GM23338 (cell line): ENCODE measurements around the gene TNS1. TPM values are rescaled to one million over a fixed set of nuclear protein-coding genes. Genes with fewer than 3 reads are reported as not detected.

Experiments used
- ATAC-seq: fragments of 200-7000 bp; cut with Tn5 transposase; 3 replicates; pipeline ENCODE4 v1.9.1; 2020
- DNase-seq: peaks from one replicate; pipeline ENCODE4 v3.0.0-alpha.2; 2015; ENCODE audit warnings: low spot score
- H2AFZ ChIP-seq: fragments of 200-600 bp; sonication (generic); 2 replicates; pipeline ENCODE4 v1.8.0; 2016; ENCODE audit warnings: antibody characterized with exemption, mild to moderate bottlenecking, moderate library complexity
- H3F3A ChIP-seq: fragments of 200-600 bp; sonication (generic); replicated peaks from 2 replicates; pipeline ENCODE4 v1.8.0; 2017; ENCODE audit warnings: antibody characterized with exemption, mixed run types, low read depth
- H3K27ac ChIP-seq: fragments of 200-600 bp; sonication (generic); 2 replicates; pipeline ENCODE4 v1.6.1; 2016; ENCODE audit warnings: low read depth
- H3K27me3 ChIP-seq: fragments of 200-600 bp; sonication (generic); 2 replicates; pipeline ENCODE4 v1.8.0; 2016; ENCODE audit warnings: mild to moderate bottlenecking, mixed run types, moderate library complexity; ENCODE audit not compliant: insufficient read depth
- H3K36me3 ChIP-seq: fragments of 200-600 bp; sonication (generic); 2 replicates; pipeline ENCODE4 v1.8.0; 2016; ENCODE audit warnings: mild to moderate bottlenecking; ENCODE audit not compliant: insufficient read depth
- H3K4me1 ChIP-seq: fragments of 200-600 bp; sonication (generic); 2 replicates; pipeline ENCODE4 v1.8.0; 2016; ENCODE audit warnings: mild to moderate bottlenecking, moderate library complexity; ENCODE audit not compliant: insufficient read depth
- H3K4me2 ChIP-seq: fragments of 200-600 bp; sonication (generic); 2 replicates; pipeline ENCODE4 v1.7.1; 2017; ENCODE audit warnings: mixed run types
- H3K4me3 ChIP-seq: fragments of 200-600 bp; sonication (generic); 2 replicates; pipeline ENCODE4 v1.6.1; 2016; ENCODE audit warnings: mixed run types
- H3K79me2 ChIP-seq: fragments of 200-600 bp; sonication (generic); replicated peaks from 2 replicates; pipeline ENCODE4 v1.8.0; 2017; ENCODE audit warnings: mild to moderate bottlenecking; ENCODE audit not compliant: insufficient read depth
- H3K9me2 ChIP-seq: fragments of 200-600 bp; sonication (generic); 2 replicates; pipeline ENCODE4 v1.8.0; 2017; ENCODE audit not compliant: insufficient read depth
- H4K20me1 ChIP-seq: fragments of 200-600 bp; sonication (generic); replicated peaks from 2 replicates; pipeline ENCODE4 v1.8.0; 2017; ENCODE audit warnings: mild to moderate bottlenecking; ENCODE audit not compliant: insufficient read depth
- H3K27ac Mint-ChIP-seq: 2 replicates; pipeline ENCODE4 v1.8.0; 2020; ENCODE audit warnings: inconsistent platforms, mild to moderate bottlenecking, moderate library complexity, mixed read lengths
- H3K27me3 Mint-ChIP-seq: 3 replicates; pipeline ENCODE4 v1.8.0; 2022; ENCODE audit warnings: low read depth, mild to moderate bottlenecking, moderate library complexity, mixed read lengths, inconsistent platforms; ENCODE audit not compliant: insufficient read depth, poor library complexity
- H3K36me3 Mint-ChIP-seq: 3 replicates; pipeline ENCODE4 v1.8.0; 2021; ENCODE audit warnings: low read depth, mild to moderate bottlenecking, inconsistent platforms, moderate library complexity, mixed read lengths
- H3K4me1 Mint-ChIP-seq: 3 replicates; pipeline ENCODE4 v1.8.0; 2020; ENCODE audit warnings: mild to moderate bottlenecking, inconsistent platforms, mixed read lengths
- H3K4me3 Mint-ChIP-seq: 3 replicates; pipeline ENCODE4 v1.8.0; 2021; ENCODE audit warnings: moderate library complexity, mild to moderate bottlenecking, inconsistent platforms, mixed read lengths
- H3K9me3 Mint-ChIP-seq: 3 replicates; pipeline ENCODE4 v1.8.0; 2020; ENCODE audit warnings: moderate library complexity, mild to moderate bottlenecking, inconsistent platforms, mixed read lengths
- CTCF ChIP-seq, 2 experiments: fragments of 200-600 bp in 1 of 2; sonication (generic) in 1 of 2; conservative IDR thresholded peaks; 2 replicates each; pipeline versions ENCODE4 v1.5.1 to v1.6.1; 2016 to 2017; ENCODE audit warnings: antibody characterized with exemption in 2 of 2, low read depth in 2 of 2, mild to moderate bottlenecking in 2 of 2, moderate library complexity in 1 of 2
- EZH2 ChIP-seq: fragments of 200-600 bp; sonication (generic); IDR thresholded peaks from one replicate; pipeline ENCODE4 v1.8.0; 2017; ENCODE audit warnings: antibody characterized with exemption, mild to moderate bottlenecking, low read depth; ENCODE audit not compliant: unreplicated experiment
- EZH2phosphoT487 ChIP-seq: fragments of 200-600 bp; sonication (generic); IDR thresholded peaks from one replicate; pipeline ENCODE4 v1.8.1; 2018; ENCODE audit warnings: antibody characterized with exemption; ENCODE audit not compliant: unreplicated experiment
- JUNB ChIP-seq: IDR thresholded peaks from one replicate; pipeline ENCODE4 v1.6.1; 2016; ENCODE audit warnings: antibody characterized with exemption; ENCODE audit not compliant: unreplicated experiment
- NANOG ChIP-seq: IDR thresholded peaks from 2 replicates; pipeline ENCODE4 v1.6.1; 2016; ENCODE audit warnings: antibody characterized with exemption, borderline replicate concordance
- STAT1 ChIP-seq: IDR thresholded peaks from one replicate; pipeline ENCODE4 v1.6.1; 2016; ENCODE audit warnings: antibody characterized with exemption; ENCODE audit not compliant: unreplicated experiment
- ZNF114 ChIP-seq: fragments of 250-450 bp; sonication (Bioruptor Pico); IDR thresholded peaks from 2 replicates; pipeline ENCODE4 v1.5.0; 2020; ENCODE audit warnings: mild to moderate bottlenecking, moderate library complexity
- ZNF331 ChIP-seq: fragments of 250-450 bp; sonication (Bioruptor Pico); IDR thresholded peaks from 2 replicates; pipeline ENCODE4 v1.5.0; 2020; ENCODE audit warnings: low read depth, mild to moderate bottlenecking, moderate library complexity
- polyA plus RNA-seq: library from polyadenylated mRNA; unstranded; fragments of >200 nt; fragmentation: Nextera tagmentation; extraction: Ambion mirVana; gene quantifications from 2 replicates; pipeline ENCODE4 v1.2.1, GENCODE V29; 2016
- total RNA-seq: library from RNA; depleted of rRNA; stranded (reverse); fragments of >200 nt; shearing (Covaris generic); gene quantifications from 2 replicates; pipeline ENCODE4 v1.2.3, GENCODE V29; 2014
- TF ChIP-seq, protein P1 (sequence below): fragments of 250-450 bp; sonication (Bioruptor Pico); IDR thresholded peaks from 2 replicates; pipeline ENCODE4 v1.5.0; 2020; ENCODE audit warnings: mild to moderate bottlenecking, moderate library complexity
- TF ChIP-seq, protein P2 (sequence below): IDR thresholded peaks from one replicate; pipeline ENCODE4 v1.6.1; 2018; ENCODE audit warnings: antibody characterized with exemption; ENCODE audit not compliant: unreplicated experiment

TNS1 gene
- total and polyA plus RNA-seq, 2 experiments from 2014 or later = 2.0 to 7.4 TPM

GRCh38 chr2:217847552-217848350, 155.0 kb downstream of the TNS1 start (continued):
- TF ChIP-seq, protein P1, sequence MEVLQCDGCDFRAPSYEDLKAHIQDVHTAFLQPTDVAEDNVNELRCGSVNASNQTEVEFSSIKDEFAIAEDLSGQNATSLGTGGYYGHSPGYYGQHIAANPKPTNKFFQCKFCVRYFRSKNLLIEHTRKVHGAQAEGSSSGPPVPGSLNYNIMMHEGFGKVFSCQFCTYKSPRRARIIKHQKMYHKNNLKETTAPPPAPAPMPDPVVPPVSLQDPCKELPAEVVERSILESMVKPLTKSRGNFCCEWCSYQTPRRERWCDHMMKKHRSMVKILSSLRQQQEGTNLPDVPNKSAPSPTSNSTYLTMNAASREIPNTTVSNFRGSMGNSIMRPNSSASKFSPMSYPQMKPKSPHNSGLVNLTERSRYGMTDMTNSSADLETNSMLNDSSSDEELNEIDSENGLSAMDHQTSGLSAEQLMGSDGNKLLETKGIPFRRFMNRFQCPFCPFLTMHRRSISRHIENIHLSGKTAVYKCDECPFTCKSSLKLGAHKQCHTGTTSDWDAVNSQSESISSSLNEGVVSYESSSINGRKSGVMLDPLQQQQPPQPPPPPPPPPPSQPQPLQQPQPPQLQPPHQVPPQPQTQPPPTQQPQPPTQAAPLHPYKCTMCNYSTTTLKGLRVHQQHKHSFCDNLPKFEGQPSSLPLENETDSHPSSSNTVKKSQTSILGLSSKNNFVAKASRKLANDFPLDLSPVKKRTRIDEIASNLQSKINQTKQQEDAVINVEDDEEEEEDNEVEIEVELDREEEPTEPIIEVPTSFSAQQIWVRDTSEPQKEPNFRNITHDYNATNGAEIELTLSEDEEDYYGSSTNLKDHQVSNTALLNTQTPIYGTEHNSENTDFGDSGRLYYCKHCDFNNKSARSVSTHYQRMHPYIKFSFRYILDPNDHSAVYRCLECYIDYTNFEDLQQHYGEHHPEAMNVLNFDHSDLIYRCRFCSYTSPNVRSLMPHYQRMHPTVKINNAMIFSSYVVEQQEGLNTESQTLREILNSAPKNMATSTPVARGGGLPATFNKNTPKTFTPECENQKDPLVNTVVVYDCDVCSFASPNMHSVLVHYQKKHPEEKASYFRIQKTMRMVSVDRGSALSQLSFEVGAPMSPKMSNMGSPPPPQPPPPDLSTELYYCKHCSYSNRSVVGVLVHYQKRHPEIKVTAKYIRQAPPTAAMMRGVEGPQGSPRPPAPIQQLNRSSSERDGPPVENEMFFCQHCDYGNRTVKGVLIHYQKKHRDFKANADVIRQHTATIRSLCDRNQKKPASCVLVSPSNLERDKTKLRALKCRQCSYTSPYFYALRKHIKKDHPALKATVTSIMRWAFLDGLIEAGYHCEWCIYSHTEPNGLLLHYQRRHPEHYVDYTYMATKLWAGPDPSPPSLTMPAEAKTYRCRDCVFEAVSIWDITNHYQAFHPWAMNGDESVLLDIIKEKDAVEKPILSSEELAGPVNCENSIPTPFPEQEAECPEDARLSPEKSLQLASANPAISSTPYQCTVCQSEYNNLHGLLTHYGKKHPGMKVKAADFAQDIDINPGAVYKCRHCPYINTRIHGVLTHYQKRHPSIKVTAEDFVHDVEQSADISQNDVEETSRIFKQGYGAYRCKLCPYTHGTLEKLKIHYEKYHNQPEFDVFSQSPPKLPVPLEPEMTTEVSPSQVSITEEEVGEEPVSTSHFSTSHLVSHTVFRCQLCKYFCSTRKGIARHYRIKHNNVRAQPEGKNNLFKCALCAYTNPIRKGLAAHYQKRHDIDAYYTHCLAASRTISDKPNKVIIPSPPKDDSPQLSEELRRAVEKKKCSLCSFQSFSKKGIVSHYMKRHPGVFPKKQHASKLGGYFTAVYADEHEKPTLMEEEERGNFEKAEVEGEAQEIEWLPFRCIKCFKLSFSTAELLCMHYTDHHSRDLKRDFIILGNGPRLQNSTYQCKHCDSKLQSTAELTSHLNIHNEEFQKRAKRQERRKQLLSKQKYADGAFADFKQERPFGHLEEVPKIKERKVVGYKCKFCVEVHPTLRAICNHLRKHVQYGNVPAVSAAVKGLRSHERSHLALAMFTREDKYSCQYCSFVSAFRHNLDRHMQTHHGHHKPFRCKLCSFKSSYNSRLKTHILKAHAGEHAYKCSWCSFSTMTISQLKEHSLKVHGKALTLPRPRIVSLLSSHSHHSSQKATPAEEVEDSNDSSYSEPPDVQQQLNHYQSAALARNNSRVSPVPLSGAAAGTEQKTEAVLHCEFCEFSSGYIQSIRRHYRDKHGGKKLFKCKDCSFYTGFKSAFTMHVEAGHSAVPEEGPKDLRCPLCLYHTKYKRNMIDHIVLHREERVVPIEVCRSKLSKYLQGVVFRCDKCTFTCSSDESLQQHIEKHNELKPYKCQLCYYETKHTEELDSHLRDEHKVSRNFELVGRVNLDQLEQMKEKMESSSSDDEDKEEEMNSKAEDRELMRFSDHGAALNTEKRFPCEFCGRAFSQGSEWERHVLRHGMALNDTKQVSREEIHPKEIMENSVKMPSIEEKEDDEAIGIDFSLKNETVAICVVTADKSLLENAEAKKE (CRISPR knock-in tag) = no peak
- no peak for TF ChIP-seq EZH2phosphoT487
- TF ChIP-seq JUNB = no peak
- no peak for TF ChIP-seq NANOG
- no peak for TF ChIP-seq CTCF (conservative IDR thresholded peaks at IDR 0.05; ENCODE audit: low read depth in 2 of 2)

- Mint-ChIP-seq H3K4me1 (no peaks in the 10 kb centered on the region), H3K36me3 (no peaks in the 10 kb centered on the region), H3K9me3 (no peaks in the 10 kb centered on the region), H3K27ac (no peak overlapping the region), H3K27me3 (no peaks in the 10 kb centered on the region), H3K4me3 (no peak overlapping the region)
- no peak overlapping the region for H3K4me2 ChIP-seq
- no peaks in the 10 kb centered on the region for H3K79me2 ChIP-seq
- H3K36me3 ChIP-seq = no peaks in the 10 kb centered on the region
- H3K27ac ChIP-seq = no peak overlapping the region
- no peak overlapping the region for H3K4me3 ChIP-seq
- ATAC-seq = no peak
- H3K9me2 ChIP-seq = 0 out of 2 replicates have a peak, but pooled peaks cover 6% of the 10 kb centered on the region
- no peak for DNase-seq
- no peaks in the 10 kb centered on the region for H3K27me3 ChIP-seq
- H3F3A ChIP-seq = no peaks in the 10 kb centered on the region
- H3K4me1 ChIP-seq = no peaks in the 10 kb centered on the region
- H2AFZ ChIP-seq = no peak overlapping the region
- H4K20me1 ChIP-seq = no peaks in the 10 kb centered on the region
- TF ChIP-seq NANOG (no peak), CTCF (conservative IDR thresholded peaks at IDR 0.05; ENCODE audit: low read depth in 2 of 2) (no peak), ZNF114 (CRISPR knock-in tag) (no peak), EZH2 (no peak), EZH2phosphoT487 (no peak), ZNF331 (CRISPR knock-in tag) (no peak), STAT1 (no peak)
- TF ChIP-seq, protein P2, sequence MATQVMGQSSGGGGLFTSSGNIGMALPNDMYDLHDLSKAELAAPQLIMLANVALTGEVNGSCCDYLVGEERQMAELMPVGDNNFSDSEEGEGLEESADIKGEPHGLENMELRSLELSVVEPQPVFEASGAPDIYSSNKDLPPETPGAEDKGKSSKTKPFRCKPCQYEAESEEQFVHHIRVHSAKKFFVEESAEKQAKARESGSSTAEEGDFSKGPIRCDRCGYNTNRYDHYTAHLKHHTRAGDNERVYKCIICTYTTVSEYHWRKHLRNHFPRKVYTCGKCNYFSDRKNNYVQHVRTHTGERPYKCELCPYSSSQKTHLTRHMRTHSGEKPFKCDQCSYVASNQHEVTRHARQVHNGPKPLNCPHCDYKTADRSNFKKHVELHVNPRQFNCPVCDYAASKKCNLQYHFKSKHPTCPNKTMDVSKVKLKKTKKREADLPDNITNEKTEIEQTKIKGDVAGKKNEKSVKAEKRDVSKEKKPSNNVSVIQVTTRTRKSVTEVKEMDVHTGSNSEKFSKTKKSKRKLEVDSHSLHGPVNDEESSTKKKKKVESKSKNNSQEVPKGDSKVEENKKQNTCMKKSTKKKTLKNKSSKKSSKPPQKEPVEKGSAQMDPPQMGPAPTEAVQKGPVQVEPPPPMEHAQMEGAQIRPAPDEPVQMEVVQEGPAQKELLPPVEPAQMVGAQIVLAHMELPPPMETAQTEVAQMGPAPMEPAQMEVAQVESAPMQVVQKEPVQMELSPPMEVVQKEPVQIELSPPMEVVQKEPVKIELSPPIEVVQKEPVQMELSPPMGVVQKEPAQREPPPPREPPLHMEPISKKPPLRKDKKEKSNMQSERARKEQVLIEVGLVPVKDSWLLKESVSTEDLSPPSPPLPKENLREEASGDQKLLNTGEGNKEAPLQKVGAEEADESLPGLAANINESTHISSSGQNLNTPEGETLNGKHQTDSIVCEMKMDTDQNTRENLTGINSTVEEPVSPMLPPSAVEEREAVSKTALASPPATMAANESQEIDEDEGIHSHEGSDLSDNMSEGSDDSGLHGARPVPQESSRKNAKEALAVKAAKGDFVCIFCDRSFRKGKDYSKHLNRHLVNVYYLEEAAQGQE = no peak
These were observed 155.7 kb downstream of the TNS1 start for GRCh38 chr2:217847115-217847514.
